A549 treated with RU486 at 1 μM for 4 hours (cell line): ENCODE measurements around the gene SESN3. TPM values are rescaled to one million over a fixed set of nuclear protein-coding genes. Genes with fewer than 3 reads are reported as not detected.

Experiments used
- total RNA-seq: library from RNA; stranded (reverse); fragments of 200-300 nt; extraction: Qiagen RNA extraction; gene quantifications from 5 replicates; pipeline ENCODE4 v1.2.3, GENCODE V29; 2022; ENCODE audit warnings: low read depth

SESN3 gene
- 0.07 to 0.16 TPM (median 0.09 TPM) in 4 of 5 replicates, not detected in the other for total RNA-seq

GRCh38 chr11:95231127-95231880 lies at the start of gene SESN3:
Gene SESN3, minus strand, starts transcription at chr11:95231202. Its CDS starts 342 bp downstream, at chr11:95230860.

Other genes starting within 250 kb of the SESN3 start
- gene KDM4E, start 205.9 kb downstream of the SESN3 start, total RNA-seq: not detected in 5 replicates
- not detected in 5 replicates for gene KDM4F, start 181.8 kb downstream of the SESN3 start, total RNA-seq
- gene SRSF8, start 164.3 kb downstream of the SESN3 start, total RNA-seq: 18.5 to 19.4 TPM (median 18.7 TPM) in 5 replicates
- 9.9 to 15.8 TPM (median 14.5 TPM) in 5 replicates for gene ENDOD1, start 141.4 kb downstream of the SESN3 start, total RNA-seq